Vagina (tissue), 2 donors: Measurements from ENCODE around the gene CDH4. TPM values are rescaled to one million over a fixed set of nuclear protein-coding genes. Genes with fewer than 3 reads are reported as not detected.

Experiments used
- DNase-seq, 2 donors: peaks; one replicate each; pipeline ENCODE4 v3.0.0-alpha.2; 2017; ENCODE audit errors: extremely low spot score in 2 of 2
- H3K27ac ChIP-seq: fragments of 200-600 bp; sonication (generic); one replicate; pipeline ENCODE4 v1.5.1; 2019
- H3K27me3 ChIP-seq: fragments of 200-600 bp; sonication (generic); one replicate; pipeline ENCODE4 v1.5.1; 2019
- H3K36me3 ChIP-seq, 2 donors: fragments of 200-600 bp; sonication (generic); one replicate each; pipeline ENCODE4 v1.5.1; 2017 to 2019
- H3K4me1 ChIP-seq: fragments of 200-600 bp; sonication (generic); one replicate; pipeline ENCODE4 v1.5.1; 2019
- H3K4me3 ChIP-seq, 2 donors: fragments of 200-600 bp; sonication (generic); 1 replicate in 1 of 2; 2 replicates in 1 of 2; pipeline ENCODE4 v1.5.1; 2016 to 2019
- H3K9me3 ChIP-seq: fragments of 200-600 bp; sonication (generic); one replicate; pipeline ENCODE4 v1.5.1; 2019
- POLR2A ChIP-seq, 2 donors: fragments of 450-650 bp; IDR thresholded peaks; one replicate each; pipeline ENCODE4 v1.6.1; 2017; ENCODE audit warnings: antibody characterized with exemption in 2 of 2, mild to moderate bottlenecking in 2 of 2, moderate library complexity in 2 of 2
- POLR2AphosphoS5 ChIP-seq, 2 donors: sonication (generic); formaldehyde crosslinking; IDR thresholded peaks; one replicate each; pipeline ENCODE4 v1.9.0; 2017; ENCODE audit warnings: antibody characterized with exemption in 2 of 2, mild to moderate bottlenecking in 2 of 2, low read depth in 1 of 2; ENCODE audit not compliant: insufficient read depth in 1 of 2
- intact Hi-C: fragments of 100-400 bp; cut with DNase I; formaldehyde crosslinking; loops from one replicate; pipeline ENCODE4 v1.15.1; 2023
- total RNA-seq: library from RNA; depleted of rRNA; stranded (reverse); fragments of >200 nt; gene quantifications from one replicate; pipeline ENCODE4 v1.2.3, GENCODE V29; 2016
- TF ChIP-seq, protein P1 (sequence below), 3 experiments: fragments of 450-650 bp in 2 of 3; fragments of 200-600 bp in 1 of 3; sonication (generic) in 1 of 3; IDR thresholded peaks; one replicate each; pipeline ENCODE4 v1.5.1; 2017 to 2019; ENCODE audit warnings: antibody characterized with exemption in 3 of 3, mild to moderate bottlenecking in 2 of 3, moderate library complexity in 2 of 3

CDH4 gene
- total RNA-seq, 1 donor from 2014 or later: 0.25 TPM

GRCh38 chr20:61695741-61696140 lies 443.7 kb downstream of the CDH4 start:
- no peak overlapping the region for H3K4me3 ChIP-seq
- no peaks in the 10 kb centered on the region for H3K27me3 ChIP-seq
- DNase-seq: no peak
- no peak for TF ChIP-seq POLR2AphosphoS5 (IDR thresholded peaks at IDR 0.05; ENCODE audit: insufficient read depth in 1 of 2, low read depth in 1 of 2)
- TF ChIP-seq, protein P1, sequence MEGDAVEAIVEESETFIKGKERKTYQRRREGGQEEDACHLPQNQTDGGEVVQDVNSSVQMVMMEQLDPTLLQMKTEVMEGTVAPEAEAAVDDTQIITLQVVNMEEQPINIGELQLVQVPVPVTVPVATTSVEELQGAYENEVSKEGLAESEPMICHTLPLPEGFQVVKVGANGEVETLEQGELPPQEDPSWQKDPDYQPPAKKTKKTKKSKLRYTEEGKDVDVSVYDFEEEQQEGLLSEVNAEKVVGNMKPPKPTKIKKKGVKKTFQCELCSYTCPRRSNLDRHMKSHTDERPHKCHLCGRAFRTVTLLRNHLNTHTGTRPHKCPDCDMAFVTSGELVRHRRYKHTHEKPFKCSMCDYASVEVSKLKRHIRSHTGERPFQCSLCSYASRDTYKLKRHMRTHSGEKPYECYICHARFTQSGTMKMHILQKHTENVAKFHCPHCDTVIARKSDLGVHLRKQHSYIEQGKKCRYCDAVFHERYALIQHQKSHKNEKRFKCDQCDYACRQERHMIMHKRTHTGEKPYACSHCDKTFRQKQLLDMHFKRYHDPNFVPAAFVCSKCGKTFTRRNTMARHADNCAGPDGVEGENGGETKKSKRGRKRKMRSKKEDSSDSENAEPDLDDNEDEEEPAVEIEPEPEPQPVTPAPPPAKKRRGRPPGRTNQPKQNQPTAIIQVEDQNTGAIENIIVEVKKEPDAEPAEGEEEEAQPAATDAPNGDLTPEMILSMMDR (IDR thresholded peaks at IDR 0.05): no peak
- no peak for TF ChIP-seq POLR2A (IDR thresholded peaks at IDR 0.05)
- H3K4me1 ChIP-seq: no peaks in the 10 kb centered on the region
- intact Hi-C loops: no loop called here
- H3K9me3 ChIP-seq: no peaks in the 10 kb centered on the region
- H3K27ac ChIP-seq: no peak overlapping the region
- no peaks in the 10 kb centered on the region for H3K36me3 ChIP-seq

DNA sequence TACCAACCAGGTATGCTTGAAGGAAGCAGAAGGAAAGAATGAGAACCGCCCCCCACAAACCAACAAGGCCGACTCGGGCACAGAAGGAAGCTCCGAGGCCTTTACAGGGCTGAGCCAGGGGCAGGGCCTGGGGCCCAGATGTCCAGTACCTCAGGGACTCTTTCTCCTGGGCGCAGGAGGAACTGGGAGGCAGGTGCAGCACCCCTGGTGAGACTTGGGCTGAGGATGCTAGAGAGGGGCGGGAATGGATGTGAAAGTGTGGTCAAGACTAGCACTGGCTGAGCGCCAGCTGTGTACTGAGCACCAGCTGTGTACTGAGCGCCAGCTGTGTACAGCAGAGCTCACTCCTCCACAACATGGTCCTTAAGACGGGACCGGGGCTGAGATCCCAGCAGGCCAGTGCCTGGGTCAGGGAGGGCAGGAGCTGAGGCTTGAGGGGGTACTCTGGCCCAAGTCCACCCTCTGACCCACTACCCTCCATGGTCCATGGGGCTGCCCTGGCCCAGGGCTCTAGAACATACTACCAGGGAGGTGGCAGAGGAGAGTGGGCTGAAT lies 444.2 kb downstream of the CDH4 start:
- H3K36me3 ChIP-seq: no peaks in the 10 kb centered on the region
- intact Hi-C loops: no loop called here
- H3K27me3 ChIP-seq: no peaks in the 10 kb centered on the region
- no peaks in the 10 kb centered on the region for H3K9me3 ChIP-seq
- no peaks in the 10 kb centered on the region for H3K4me1 ChIP-seq
- DNase-seq: no peak
- H3K27ac ChIP-seq: no peak overlapping the region
- TF ChIP-seq POLR2A (IDR thresholded peaks at IDR 0.05): no peak
- TF ChIP-seq, protein P1 (IDR thresholded peaks at IDR 0.05): no peak
- no peak for TF ChIP-seq POLR2AphosphoS5 (IDR thresholded peaks at IDR 0.05; ENCODE audit: insufficient read depth in 1 of 2, low read depth in 1 of 2)
- H3K4me3 ChIP-seq: no peak overlapping the region

DNA sequence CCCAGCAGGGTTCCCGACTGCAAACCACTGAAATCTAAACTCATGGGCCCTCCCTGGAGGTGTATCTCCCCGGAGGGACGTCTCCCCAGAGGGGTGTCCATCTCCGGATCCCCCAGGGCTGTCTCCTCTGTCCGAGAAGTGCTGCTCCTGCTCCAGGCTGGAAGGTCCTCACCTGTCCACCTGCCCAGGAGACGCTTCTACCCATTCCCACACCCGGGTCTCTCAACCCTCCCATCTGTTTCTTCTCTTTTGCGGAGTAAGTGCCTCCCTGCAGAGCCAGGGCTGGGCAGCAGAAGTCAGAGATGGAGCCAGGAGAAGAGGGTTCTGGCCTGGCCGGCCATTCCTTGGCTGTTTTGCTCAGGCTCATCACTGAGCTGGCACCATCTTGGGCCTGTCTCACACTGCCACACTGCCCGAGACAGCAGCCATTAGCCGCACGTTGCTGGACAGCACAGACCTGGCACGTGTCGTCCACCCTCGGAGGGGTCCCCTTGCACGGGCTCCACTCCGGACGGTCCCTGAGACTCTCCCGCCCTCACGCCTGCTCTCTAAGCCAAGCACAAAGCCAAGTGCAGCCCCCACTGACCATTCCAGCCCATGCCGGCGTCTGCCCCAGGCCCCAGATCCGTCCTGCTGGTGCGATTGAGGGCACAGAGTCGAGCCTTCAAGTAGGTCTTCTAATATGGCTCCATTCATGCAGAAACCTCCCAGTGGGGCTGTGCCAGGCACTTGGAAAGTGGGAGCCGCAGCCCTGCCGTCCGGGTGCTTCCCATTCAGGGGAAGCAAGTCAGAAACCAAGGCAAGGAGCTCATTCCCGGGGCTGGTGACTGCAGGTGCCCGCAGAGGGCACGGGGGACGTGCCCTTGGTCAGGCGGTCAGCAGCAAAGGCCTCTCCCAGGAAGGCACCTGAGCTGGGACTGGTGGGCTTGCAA lies 445.9 kb downstream of the CDH4 start:
- no peak overlapping the region for H3K27ac ChIP-seq
- no peak overlapping the region for H3K4me3 ChIP-seq
- intact Hi-C loops: no loop called here
- no peaks in the 10 kb centered on the region for H3K27me3 ChIP-seq
- H3K36me3 ChIP-seq: no peaks in the 10 kb centered on the region
- H3K4me1 ChIP-seq: no peaks in the 10 kb centered on the region
- TF ChIP-seq POLR2A (IDR thresholded peaks at IDR 0.05) (no peak), POLR2AphosphoS5 (IDR thresholded peaks at IDR 0.05; ENCODE audit: insufficient read depth in 1 of 2, low read depth in 1 of 2) (no peak)
- TF ChIP-seq, protein P1 (IDR thresholded peaks at IDR 0.05): no peak
- no peak for DNase-seq
- H3K9me3 ChIP-seq: no peaks in the 10 kb centered on the region

DNA sequence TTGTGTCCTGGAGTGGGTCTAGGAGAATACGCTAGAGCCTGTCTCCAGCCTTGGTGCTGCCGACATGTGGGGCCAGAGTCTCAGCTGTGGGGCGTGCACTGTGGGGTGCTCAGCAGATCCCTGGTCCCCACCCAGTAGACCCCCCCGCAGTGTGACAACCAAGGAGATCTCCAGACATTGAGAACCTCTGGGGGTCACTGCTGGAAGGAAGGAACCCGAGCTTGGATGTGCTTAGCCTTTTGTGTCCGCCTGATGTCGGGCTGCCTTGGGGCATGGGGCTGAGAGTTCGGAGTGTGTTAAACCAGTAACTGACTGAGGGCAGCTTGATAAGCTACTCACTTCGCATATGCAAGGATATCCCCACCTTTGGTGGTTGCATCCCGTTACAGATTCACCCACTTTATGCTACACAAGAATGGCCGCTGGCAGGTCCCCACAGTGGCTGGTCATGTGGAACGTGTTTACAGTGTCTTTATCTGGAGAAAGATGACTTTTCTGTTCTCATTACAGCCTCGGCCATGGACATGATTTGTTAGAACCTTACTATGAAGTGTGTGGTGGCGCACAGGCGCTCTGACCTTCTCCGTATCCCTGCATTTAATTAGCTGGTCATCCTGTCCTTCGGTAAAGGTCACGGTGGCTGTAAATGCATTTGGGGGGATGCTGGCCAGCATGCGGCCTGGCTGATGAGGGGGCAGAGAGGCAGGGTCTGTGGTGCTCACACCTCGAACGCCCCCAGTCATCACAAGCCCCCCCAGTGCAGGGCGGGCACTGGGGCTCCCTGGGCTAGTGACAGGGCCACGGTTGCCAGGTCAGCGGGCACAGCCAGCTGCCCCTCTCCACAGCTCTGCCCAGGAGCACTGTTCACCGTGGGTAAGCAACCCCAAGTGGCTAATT lies 446.8 kb downstream of the CDH4 start:
- H3K4me3 ChIP-seq: no peak overlapping the region
- no peaks in the 10 kb centered on the region for H3K27me3 ChIP-seq
- DNase-seq: no peak
- intact Hi-C loops: no loop called here
- TF ChIP-seq POLR2A (IDR thresholded peaks at IDR 0.05) (no peak), POLR2AphosphoS5 (IDR thresholded peaks at IDR 0.05; ENCODE audit: insufficient read depth in 1 of 2, low read depth in 1 of 2) (no peak)
- TF ChIP-seq, protein P1 (IDR thresholded peaks at IDR 0.05): no peak
- no peak overlapping the region for H3K27ac ChIP-seq
- no peaks in the 10 kb centered on the region for H3K36me3 ChIP-seq
- H3K9me3 ChIP-seq: no peaks in the 10 kb centered on the region
- H3K4me1 ChIP-seq: no peaks in the 10 kb centered on the region
